NCI-H2107 (cell line): Measurements from ENCODE around the gene COL20A1.

Experiments used
- DNase-seq: peaks from one replicate; lab custom pipeline; 2025; lab: John Stamatoyannopoulos, UW

COL20A1 gene

DNA sequence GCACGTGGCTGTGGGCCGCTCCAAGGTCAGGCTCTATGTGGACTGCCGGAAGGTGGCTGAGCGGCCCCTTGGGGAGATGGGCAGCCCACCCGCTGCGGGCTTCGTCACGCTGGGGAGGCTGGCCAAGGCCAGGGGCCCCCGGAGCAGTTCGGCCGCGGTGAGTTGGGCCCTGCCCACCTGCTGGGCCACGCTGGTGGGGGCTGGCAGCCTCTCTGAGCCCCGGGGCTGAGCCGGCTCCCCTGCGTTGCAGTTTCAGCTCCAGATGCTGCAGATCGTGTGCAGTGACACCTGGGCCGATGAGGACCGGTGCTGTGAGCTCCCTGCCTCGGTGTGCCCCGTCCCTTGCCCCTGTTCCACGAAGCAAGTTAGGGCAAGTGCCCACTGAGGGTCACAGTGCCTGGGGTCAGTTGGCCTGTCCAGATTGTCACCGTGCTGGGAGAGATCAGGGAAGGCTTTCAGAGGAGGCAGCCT lies 27.1 kb downstream of the COL20A1 start:
- no peak for DNase-seq

DNA sequence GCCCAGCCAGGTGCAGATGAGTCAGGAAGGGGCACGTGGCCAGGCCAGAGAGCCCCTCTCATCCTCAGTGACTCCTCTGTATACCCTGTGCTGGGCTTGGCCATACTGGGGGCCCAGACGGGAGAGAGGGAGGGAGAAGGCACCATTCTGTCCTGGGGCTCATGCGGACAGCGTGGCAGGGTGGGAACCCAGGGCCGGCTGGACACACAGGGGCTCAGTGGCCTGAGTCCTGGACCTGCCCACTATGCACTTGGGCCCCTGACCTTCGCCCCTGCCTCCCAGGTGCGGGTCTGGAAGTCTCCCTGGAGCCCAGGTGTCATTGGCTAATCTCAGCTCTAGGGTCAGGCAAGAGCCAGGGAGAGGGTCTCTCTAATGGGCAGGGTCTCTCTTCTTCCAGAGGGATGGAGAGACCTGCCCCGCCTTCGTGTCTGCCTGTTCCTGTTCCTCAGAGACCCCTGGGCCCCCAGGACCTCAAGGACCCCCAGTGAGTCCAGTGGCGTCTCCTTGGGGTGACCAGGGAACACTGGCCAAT lies 27.7 kb downstream of the COL20A1 start:
- no peak for DNase-seq

DNA sequence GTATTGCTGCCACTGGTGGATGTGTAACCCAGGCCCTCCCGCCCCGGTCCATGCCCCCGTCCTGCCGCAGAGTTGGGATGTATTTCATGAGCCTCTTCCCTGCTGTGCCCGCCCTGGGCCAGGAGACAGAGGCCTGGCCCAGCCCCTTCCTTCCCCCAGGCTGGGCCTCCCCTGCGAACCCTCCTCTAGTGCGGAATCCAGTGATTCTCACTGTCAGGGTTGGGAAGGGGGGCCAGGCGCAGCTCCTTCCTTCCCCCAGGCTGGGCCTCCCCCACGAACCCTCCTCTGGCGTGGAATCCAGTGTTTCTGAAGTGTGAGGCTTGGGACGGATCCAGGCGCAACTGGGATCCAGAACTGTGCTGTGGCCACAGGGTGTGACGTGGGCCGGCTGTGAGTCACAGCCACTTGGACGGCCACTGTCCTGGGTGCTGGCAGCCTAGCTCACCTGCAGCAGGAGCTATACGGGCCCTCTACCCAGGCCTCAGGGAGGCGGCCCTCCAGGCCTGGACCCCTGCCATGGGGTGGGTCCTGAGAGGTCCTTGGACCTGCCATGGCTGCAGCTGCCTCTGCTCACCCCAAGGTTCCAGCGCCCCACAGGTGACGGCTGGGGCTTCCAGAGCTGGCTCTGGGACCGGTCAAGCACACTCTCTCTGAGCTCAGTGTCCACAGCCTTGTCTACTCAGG lies 28.3 kb downstream of the COL20A1 start:
- no peak for DNase-seq

DNA sequence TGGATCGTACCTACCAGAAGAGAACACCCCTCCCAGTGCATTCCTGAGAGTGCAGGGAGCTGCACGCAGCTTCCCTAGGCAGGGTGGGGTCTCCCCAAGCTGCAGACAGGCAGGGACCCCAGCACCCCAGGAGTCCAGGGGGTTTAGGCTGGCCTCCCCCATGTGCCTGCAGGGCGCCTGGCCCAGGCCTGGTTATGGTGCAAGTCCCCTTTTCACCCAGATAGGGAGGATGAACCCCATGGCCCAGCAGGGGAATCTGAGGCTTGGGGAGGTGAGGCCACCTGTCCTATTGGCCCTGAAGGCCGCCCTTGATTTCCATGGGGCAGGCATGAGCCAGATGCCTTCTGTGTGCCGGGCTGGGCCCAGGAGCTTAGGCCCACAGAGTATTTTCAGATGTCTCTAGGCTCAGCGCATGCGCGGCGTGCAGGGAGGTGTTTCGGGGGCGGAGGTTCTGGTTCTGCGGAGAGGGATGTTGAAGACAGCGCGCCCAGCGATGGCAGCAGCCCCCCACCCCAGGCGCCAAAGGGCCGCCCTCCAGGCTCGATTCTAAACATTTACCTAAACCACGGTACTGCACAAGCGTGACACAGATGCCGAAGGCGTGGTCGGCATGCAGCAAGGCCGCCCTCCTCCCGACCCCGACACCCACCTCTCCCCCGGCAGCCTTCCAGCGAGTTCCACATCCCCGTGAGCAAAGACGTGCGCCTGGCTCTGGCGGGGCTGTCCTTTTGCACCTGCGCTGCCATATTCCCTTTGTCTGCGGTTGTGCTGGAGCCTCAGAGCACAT lies 29.4 kb downstream of the COL20A1 start:
- no peak for DNase-seq

DNA sequence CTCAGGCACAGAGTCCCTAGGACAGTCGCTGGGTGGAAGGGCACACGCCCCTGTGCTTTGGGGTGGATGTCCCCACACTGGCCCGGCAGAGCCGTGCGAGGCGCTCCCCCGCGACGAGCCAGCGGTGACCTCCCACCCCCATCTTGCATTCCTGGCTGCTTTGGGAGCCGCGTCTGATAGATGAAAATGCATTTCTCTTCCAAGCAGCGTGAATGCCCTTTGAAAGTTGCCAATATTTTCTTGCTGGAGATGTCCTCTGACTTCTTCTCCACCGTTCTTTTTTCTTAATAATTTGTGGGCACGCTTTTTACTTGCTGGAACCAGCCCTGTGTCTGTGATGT lies 29.9 kb downstream of the COL20A1 start:
- no peak for DNase-seq

DNA sequence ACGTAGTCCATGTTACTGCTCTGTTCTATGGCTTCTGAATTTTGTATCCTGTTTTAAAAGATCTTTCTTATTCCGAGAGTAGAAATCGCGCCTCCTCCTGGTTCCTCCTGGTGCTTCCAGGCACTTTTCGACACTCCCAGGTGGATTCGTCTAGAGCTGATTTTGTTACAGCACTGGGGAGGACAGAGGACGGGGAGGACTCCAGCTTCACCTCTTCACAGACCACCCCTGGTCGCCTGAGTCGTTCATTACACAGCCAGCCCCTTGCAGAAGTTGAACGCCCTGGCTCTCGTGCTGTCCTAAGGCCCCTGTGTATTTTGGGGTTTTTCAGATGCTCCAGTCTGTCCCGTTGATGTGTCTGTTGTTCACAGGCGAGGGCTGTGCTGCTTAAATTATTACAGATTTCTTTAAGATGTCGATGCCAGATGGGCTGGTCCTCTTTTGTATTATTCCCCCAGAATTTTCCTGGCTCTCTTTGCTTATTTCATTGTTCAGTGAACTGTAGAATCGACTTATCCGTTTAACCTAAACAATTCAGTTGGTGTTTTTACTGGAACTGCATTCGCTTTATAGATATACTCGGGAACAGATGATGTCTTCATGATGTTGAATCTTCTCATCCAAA lies 30.5 kb downstream of the COL20A1 start:
- no peak for DNase-seq

DNA sequence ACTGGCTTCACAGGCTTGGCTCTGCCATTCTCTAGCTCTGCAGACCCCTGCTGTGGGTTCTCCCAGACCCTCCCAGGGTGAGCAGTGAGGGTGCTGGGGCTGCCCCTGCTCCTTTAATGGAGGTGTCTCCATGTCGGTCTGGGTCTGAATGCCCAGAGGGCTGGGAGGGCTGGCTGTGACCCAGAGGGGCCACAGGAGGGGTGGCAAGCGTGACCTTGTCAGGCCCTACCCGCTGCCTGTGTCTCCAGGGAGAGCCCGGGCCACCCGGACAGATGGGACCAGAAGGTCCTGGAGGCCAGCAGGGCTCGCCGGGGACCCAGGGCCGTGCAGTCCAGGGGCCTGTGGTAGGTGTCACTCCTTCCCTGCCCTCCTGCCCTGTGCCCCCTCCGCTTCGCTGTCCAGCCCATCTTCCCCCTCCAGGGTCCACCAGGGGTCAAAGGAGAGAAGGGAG lies 32.1 kb downstream of the COL20A1 start:
- no peak for DNase-seq

DNA sequence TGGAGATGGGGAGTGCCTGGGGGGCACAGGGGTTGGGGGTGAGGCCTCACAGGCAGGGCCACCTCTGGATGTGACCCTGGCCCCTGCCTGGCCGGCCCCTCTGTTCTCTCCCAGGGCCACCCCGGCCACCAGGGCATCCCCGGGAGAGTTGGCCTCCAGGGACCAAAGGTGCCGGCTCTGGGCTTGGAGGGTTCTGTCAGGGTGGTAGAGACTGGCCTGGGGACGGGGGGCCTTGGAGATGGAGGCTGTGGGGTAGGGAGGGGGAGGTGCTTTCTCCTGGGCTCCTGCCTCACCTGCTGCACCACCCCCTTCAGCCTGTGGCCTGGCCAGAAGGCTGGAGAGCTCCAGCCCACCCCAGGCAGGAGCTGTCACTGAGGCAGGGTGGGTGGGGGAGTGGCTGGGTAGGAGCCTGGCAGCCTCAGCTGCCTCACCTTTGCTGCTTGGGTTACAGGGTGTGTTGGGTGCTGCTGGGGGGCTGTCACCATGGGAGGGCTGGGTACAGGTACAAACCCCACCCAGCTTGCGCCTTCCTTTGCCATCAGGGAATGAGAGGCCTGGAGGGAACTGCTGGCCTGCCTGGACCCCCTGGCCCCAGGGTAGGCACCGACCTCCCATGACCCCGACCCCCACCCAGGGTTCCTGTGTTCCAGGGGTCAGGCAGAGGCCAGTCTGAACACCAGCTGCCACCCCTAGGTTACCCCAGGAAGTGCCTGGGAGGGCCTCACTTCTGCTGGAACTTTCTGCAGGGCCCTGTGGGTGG lies 32.7 kb downstream of the COL20A1 start:
- DNase-seq, result no peak

DNA sequence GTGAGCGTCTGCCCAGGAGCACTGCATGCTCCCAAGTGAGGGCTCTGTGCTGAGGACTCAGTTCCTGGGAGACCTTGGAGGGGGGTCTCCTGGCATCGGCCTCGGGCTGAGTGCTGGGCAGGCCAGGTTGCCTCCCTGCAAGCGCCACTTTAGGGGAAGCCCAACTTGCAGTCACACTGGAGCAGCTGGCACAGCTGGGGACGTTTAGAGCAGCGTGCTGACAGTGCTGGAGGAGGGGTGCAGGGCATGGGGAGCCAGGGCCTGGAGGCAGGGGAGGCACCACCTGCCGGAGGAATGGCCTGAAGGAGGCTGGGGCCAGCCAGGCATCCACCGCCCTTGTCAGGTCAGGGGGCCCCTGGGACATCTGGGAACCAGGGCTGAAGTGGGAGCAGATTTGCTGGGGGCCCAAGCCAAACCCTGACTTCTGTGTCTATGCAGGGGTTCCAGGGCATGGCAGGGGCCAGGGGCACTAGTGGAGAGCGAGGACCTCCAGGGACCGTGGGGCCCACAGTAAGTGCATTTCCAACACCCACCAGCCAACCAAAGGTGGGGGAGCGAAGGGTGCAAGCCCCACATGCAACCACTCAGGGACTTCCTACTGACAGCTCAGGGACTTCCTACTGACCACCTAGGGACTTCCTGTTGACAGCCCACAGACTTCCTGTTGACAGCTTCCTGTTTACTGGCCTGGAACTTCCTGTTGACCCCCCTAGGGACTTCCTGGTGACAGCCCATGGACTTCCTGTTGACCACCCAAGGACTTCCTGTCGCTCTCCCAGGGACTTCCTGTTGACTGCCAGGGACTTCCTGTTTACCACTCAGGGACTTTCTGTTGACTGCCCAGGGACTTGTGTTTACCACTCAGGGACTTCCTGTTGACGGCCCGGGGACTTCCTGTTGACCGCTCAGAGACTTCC lies 33.6 kb downstream of the COL20A1 start:
- no peak for DNase-seq

DNA sequence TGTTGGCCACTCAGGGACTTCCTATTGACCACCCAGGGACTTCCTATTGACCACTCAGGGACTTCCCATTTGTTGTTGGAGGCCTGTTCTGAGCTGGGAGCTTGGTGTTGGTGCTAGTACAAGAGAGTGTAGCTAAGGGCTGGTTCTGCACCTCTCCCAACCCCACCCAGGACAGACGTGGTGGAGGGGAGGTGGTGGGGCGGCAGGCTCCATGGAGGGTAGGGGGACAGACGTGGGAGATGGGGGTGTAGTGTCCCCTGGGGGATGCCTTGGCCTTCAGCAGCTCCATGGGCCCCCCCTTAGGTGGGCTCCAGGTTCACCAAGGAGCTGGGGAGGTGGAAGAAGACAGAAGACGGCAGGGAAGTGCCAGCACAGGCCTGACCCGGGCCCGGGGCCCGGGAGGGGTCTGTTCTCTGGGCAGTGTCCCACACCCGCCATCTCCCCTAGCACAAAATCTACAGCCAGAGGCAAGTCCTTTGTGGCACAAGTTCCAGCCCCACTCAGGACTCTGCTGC lies 34.3 kb downstream of the COL20A1 start:
- DNase-seq, result no peak

DNA sequence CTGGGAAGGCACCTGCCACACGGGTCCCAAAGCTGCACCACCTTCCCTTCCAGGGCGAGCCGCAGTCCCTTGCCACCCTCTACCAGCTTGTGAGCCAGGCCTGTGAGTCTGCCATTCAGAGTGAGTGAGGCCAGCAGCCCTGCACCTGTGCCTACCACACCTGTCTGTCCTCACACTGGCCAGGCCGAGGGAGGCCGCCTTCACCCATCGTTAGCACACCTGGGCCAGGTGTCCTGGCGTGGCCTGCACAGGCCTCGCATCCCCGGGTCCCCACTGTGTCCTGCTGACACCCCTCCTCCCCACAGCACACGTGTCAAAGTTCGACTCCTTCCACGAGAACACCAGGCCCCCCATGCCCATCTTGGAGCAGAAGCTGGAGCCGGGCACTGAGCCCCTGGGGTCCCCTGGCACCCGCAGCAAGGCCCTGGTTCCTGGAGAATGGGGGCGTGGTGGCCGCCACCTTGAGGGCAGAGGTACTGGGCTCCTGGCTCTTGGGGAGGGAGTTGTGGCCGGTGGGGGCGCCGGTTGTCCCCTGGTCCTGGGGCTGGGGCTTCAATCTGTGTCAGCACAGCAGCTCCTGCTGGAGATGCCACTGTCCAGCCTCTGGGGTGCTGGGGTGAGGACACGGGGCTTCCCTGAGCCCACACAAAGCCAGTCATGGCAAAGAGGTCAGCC lies 35.2 kb downstream of the COL20A1 start:
- no peak for DNase-seq

DNA sequence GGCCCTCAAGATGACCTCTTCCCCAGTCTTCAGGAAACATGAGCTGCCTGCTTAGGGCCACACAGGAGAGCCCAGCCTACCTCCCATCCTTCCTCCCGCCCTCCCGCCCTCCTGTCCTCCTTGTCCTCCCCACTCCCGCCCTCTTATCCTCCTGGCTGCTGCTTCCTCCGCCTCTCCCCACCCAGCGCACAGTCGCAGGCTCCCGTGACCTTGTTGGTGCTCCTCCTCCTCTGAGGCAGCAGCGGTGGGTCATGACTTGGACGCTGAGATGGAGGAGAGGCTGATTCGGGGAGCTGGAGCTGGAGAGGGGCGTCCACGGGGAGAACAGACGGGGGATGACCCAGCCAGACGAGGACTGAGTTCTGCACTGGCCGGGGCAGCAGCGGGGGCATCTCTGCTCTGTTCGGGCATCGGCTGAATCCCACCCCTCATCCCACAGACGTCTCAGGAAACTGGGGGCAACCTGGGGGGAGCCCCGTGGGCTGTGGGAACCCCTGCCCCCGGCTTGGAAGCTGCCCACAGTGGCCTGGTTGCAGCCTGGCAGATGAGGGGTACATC lies 35.8 kb downstream of the COL20A1 start:
- no peak for DNase-seq

DNA sequence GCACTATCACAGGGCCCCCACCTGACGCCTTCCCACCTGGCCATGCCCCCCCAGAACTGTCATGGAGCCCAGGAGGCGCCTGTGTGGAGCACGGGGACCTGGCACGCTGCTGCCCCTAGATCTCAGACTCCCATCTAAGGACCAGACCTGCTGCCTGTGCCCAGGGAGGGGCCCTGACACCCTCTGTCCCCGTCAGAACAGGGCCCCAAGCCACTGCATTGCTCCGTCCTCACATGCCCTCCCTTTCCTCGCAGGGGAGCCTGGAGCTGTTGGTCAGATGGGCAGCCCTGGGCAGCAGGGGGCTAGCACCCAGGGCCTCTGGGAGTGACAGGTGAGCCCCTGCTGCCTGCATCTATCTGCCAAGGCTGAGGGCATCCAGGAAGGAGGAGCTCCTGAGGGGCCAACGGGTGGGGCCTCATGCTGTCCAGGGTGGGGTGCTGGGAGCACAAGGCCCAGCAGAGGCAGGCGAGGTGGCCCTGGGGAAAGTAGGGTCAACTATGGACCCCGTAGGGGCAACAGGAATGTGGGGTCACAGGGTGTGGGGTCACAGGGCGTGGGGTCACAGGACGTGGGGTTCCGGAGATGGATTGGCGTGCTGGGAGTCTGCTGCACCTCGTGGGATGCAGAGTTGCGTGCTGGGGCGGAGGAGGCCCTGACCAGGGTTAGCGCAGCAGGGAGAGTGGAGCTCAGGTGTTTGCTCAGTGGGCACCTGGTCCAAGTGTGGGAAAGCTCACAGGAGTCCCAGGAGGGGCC lies 36.5 kb downstream of the COL20A1 start:
- DNase-seq, result no peak

DNA sequence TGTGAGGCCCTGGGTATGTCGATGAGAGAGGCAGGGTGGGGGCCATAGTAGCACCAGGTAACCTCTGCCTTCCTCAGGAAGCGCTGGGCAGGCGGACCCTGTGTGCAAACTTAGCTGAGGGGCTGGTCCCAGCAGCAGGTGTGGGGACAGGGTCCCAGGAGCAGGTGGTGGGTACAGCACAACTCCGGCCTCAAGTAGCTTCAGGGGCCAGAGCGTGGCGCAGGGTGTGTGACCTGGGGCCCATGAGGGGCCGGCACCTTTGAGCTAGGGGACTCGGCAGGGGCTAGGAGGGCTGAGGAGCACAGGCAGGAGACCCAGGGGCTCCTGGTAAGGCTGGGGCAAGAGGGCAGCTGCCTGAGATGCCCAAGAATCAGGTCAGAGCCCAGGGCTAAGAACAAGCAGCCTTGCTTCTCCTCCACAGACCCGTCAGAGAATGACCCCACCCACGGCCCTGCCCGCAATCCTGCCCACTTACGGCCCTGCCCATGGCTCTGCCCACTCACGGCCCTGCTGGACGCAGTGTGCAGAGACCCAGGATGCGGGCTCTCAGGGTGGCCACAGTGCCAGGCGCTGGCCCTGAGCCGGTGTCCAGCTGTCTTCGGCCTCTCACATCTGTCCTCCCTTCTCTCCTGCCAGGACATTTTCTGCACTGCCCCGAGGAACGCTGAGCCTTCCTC lies 37.2 kb downstream of the COL20A1 start:
- DNase-seq, result no peak

DNA sequence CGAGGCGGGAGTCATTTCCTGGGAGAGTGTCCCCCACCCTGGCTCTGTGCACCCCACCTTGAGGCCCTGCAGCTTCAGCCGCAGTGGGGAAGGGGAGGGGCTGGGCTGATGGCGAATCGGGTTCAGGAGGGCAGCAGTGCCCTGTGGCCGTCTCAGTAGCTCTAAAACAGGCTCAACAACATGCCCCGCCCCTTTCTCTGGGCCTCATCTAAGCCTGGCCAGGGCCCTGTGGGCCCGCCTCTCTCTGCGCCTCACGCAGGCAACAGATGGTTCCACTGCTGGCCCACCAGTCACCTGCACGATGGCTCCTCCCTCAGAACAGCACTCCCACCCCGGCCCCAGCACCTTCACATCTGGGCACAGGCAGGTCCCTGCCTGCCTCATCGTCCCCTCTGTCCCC lies 38.0 kb downstream of the COL20A1 start:
- DNase-seq, result no peak

DNA sequence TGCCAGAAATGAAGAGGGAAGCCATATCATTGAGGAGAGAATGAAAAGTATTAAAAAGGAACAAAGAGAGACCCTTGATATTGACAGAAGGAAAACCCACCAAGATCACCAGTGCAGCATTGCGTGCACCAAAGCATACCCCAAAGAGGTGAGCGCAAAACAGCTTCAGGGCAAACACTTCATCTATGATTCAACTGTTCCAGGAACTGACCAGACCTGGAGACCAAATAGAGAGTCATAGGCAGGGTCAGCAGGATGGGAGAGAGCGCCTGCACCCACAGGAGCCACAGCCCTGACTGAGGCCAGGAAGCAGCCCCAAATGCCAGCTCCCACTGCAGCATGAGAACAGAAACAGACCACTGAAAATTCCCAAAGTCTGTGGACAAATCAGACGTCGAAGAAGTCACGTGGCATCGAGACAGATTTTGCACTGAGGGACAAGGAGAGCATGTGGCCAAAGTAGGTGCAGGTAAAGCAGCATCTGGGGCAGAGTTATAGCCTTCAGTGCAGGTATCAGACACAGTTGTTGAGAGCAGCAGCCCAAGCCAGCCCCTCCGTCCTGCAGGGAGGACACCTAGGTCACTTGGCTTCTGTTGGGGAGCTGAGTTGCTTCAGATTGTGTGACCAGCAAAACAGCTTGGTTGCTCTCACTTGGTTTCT lies 38.9 kb downstream of the COL20A1 start:
- no peak for DNase-seq

DNA sequence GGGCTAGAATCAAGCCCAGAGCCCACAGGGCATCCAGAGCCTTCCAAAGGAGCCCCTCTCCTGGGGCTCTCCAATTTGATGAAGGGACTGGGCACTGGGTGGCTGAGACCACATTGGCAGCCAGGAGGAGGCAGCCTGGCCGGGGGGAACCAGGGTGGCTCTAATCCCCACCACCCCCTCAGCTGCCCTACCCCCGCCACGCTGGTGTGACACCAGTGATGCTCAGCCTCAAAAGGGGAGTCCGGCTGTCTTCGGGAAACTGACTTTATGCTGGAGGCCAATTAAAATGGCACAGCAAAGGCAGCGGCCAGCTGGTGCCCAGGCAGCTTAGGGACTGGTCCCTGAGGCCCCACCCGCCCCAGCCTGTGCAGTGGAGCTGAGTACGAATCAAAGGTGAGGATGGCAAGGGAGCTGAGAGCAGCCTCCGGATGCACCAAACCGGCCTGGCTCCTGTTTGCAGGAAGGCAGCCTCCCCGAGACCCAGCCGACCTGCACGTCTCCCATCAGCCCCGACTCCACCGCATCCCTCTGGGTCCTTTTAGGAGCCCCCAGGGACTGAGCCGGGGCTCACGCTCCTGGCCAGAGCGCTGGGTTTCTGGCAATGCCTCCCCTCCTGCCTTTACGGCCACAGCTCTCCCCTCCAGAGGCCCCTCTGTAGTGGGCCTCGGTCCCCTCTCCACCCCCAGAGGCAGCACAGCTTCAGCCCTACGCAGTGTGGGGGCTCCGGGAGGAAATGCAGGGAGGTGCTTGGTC lies 39.7 kb downstream of the COL20A1 start:
- no peak for DNase-seq
